HG02981 (cell line): ENCODE data around the gene TRAK1.
A peak's percentile ranks its signal among the peaks of the same experiment; 100 is the strongest.

ENCODE experiments used
- ATAC-seq: cut with Tn5 transposase; IDR thresholded peaks from one replicate; pipeline ENCODE4 v1.9.1; 2021; ENCODE audit warnings: mild to moderate bottlenecking, moderate library complexity; ENCODE audit not compliant: unreplicated experiment

Gene TRAK1

DNA sequence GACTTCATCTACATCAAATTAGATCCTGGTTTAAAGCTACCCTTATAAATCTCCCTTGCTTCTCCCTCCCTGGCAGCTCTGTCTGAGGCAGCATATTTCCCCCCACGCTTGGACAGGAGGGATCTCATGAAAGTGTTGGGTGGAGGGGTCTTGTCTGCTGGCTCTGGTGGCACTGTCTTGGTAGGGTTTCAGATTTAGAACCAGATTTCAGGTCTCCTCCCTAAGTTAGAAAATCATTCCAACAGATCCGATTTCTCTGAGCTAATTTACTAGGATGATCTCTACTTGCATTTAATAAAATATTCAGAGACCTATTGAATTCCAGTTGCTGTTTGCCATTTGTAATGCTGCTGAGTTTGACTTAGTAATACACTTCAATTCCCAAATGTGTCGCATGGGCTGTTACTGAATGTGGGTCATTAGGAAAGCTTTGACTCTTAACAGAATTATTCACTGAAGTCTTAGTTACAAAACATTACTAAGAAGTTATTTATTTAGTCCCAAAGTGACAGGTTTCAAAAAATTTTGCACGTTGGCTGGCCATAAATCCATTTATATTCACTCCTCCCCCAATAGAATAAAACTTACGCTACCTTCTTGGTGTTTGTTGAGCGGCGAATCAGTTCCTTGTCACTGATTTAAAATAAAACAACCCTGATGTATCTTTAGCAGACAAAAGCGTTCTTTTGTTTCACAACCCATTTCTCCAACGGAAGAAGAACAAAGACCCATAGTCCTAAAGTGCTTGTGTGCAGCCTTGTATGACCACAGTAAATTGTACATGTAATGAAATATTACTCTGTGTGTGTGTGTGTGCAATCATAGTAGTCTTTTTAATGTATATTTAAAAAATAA lies 84.5 kb downstream of the TRAK1 start:
- no peak for ATAC-seq

- no peak for ATAC-seq
Measured at GRCh38 chr3:42176242-42177034, 85.3 kb downstream of the TRAK1 start.

- ATAC-seq, result no peak
Measured at GRCh38 chr3:42177068-42177800, 86.1 kb downstream of the TRAK1 start.

DNA sequence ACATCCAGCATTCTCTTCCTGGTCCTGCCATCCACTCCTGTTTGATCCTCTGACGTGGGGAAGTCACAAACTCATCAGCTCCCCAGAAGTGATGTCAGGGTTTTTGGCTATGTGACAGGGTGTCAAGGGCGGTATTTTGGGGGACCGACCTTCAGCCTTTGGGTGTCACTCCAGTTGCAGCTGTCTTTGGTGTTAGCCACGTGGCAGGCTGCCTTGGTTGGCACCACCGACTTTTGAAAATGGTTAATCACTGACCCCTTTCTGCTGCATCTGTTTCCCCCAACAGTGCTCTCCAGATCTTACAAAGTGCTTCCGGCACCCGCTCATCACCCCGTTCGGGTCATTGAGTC lies 86.6 kb downstream of the TRAK1 start:
- no peak for ATAC-seq

DNA sequence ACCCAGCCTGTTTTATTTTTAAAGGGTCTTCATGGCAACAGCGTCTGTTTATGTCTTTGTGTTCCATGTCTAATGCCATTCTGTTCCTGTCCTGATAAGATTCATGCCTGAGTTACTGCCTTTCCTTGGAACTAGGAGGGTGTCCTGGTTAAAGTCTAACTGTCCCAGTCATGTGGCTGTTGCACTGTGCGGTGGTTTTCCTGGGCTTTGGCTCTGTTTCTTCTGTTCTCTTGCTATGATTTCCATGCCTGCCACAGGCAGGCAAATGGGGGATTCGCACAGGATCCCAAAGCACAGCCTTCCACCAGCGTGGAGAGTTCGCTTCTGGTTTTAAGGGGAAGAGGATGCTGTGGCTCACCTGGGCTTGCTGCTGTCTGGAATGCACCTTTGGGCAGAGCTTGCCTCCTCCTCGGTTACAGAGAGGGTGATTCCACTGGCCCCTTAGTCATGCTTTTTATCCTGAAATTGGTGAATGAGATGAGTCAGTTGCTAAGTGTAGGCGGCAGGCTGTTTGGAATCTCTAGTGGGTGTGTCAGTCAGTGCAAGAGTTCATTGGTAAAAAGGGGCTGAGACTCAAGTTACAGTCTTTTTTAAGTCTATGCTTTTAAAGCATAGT lies 88.1 kb downstream of the TRAK1 start:
- ATAC-seq, result no peak

DNA sequence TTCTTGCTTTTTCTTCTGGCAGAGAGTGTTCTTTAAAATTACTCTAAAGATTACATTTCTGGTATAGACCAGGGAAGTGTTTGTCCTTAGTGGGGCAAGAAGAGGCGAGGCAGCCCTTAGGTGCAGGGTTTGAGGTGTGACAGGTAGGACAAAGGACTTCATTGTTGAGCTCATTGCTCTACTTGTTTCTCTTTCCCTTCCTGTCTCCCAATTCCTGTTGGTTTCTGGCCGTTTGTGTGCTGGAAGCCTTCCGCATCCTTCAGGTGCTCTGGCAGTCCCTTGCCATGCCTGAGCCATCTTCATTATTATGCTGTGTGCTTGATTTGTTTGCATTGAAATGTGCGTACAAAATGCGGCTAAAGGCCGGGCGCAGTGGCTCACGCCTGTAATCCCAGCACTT lies 89.7 kb downstream of the TRAK1 start:
- ATAC-seq, result no peak

GRCh38 chr3:42182555-42182954 lies 91.4 kb downstream of the TRAK1 start:
- no peak for ATAC-seq

- no peak for ATAC-seq
Measured at GRCh38 chr3:42183991-42184632, 93.0 kb downstream of the TRAK1 start.

DNA sequence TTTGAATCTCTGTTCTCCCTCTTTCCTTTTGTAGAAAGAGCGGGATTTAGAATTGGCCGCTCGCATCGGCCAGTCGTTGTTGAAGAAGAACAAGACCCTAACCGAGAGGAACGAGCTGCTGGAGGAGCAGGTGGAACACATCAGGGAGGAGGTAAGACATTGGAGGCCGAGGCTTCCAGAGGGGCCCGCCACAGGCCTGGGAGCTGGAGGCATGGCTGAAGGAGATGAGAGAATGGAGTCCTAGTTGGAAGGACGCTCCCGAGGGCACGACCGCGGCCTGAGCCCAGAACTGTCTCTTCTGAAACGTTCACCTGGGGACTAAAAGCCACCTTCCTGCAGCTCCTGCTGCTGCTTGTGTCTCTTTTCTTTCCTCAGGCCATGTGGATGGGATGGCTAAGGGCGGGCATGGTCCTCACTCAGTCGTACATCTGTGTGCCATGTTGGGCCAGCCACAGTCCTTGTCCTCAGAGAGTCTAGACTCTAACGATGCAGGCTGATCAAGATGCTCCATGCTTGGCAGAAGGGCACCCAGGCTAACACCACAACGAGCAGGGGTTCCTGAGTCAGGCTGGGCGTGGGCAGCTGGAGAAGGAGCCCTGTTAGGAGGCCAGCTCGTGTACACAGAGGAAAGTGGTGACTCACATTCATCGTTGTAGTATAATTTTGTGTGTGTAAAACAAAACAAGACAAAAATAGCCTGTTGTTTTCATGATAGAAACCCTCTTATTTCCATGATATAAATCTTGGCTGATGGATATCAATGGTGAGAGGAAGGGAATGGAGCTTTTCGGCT lies 93.7 kb downstream of the TRAK1 start:
- no peak for ATAC-seq

DNA sequence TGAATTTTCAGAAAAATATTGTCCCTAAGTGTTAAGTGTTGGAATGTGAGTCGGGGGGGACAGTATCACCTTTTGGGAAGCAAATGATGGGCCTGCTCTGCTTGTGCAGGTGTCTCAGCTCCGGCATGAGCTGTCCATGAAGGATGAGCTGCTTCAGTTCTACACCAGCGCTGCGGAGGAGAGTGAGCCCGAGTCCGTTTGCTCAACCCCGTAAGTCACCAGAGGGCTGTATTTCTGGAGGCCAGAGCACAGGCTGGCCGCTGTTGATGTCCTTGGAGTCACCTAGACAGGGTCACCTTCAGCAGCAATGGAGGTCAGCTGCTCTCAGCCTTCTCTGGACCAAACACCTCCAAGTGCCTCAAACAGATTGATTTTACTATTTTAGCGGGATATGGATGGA lies 96.8 kb downstream of the TRAK1 start:
- ATAC-seq, result no peak

GRCh38 chr3:42188376-42188775 lies 97.2 kb downstream of the TRAK1 start:
- no peak for ATAC-seq

- no peak for ATAC-seq
Measured at GRCh38 chr3:42189001-42189460, 97.9 kb downstream of the TRAK1 start.

DNA sequence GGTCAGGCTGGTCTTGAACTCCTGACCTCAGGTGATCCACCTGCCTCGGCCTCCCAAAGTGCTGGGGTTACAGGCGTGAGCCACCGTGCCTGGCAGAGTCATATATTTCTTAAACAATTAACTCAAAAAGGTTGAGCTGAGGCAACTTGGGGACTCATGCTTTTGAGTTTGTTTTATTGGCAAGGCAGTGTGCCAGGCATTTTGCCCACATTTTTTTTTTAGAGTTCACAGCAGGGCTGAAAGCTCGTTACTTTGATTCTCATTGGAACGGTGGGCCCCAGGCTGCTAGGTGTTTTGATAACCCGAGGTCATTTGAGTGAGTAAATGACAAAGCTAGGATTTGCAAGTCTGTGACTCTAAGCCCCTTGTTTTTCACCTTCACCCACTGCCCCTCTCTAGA lies 98.6 kb downstream of the TRAK1 start:
- no peak for ATAC-seq

- no peak for ATAC-seq
Measured at GRCh38 chr3:42190701-42191442, 99.7 kb downstream of the TRAK1 start.

DNA sequence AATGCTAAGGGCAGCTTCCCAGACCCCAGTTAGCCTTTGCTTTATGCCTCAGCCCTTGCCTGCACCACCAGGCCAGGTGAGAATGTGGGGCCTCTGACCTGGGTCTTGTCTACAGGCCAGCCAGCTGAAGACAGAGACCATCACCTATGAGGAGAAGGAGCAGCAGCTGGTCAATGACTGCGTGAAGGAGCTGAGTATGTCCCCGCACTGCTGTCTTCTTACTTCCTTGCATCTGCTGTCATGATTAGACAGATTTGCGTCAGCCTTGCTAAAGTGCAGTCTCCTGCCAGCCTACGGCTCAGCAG lies 100.2 kb downstream of the TRAK1 start:
- ATAC-seq, result no peak

DNA sequence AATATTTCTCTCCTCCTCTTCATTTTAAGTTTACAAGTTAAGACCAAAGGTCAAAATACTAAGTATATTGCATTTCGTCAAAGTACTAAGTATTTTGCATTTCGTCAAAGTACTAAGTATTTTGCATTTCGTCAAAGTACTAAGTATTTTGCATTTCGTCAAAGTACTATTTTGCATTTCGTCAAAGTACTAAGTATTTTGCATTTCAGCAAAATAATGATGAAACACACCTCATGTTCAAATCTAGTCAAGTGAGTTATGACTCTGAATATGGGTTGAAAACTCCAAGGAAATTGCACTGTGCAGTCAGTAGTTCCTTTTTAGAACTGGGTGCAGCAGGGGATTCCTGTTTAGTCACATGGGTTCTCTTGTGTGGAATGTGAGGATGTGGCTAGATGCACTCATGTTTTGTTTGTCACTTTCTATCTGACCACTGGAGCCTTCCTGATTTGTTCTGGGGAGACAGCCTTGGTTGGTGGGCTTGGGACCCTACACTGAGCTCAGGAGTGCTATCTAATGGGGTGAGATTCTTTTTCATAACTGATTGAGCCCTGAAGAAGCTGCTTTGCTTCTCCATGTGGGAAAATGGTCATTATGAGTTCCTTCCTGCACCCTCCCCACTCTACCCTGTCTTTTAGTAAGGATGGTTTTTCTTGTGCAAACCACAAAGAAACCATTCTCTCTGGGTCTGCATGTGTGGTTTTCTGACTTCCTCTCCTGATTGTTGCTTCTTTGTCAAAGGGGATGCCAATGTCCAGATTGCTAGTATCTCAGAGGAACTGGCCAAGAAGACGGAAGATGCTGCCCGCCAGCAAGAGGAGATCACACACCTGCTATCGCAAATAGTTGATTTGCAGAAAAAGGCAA lies 101.4 kb downstream of the TRAK1 start:
- ATAC-seq, result peak; percentile 34

GRCh38 chr3:42194943-42195510 lies 103.9 kb downstream of the TRAK1 start:
- no peak for ATAC-seq

DNA sequence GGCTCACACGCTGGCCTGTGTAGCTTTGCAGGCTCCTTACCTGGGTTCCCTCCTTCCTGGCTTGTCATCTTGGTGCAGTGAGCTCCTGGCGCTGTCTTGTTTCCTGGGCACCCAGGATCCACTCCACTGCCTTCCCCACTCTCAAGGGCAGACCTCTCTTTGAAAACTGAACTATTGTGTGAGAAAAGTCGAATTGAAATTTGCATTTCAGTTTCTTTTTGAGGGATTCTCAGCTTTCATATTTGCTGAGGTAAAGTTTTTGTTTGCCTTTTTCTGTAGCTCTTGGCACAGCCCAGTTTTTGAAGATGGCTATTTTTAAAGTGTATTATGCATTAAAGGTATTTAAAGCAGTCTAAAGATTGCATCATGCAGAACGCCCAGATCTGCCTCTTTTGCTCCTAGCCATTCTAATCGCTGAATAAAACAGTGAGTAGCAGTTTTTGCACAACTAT lies 104.7 kb downstream of the TRAK1 start:
- ATAC-seq, result peak; percentile 62
